Esophagus squamous epithelium (tissue), 5 donors: Measurements from ENCODE around the gene BMERB1. TPM values are rescaled to one million over a fixed set of nuclear protein-coding genes. Genes with fewer than 3 reads are reported as not detected.

Experiments
- DNase-seq: peaks from one replicate; lab custom pipeline; 2025; lab: John Stamatoyannopoulos, UW
- H3K27ac ChIP-seq, 4 donors: fragments of 200-600 bp; sonication (generic); one replicate each; pipeline ENCODE4 v1.5.1; 2016 to 2019; ENCODE audit warnings: mild to moderate bottlenecking in 1 of 4
- H3K27me3 ChIP-seq, 4 donors: fragments of 200-600 bp; sonication (generic); 1 replicate in 3 of 4; 2 replicates in 1 of 4; pipeline versions ENCODE4 v1.5.1 to v1.6.0; 2017 to 2021; ENCODE audit warnings: antibody characterized with exemption in 1 of 4
- H3K36me3 ChIP-seq, 3 donors: fragments of 200-600 bp; sonication (generic); one replicate each; pipeline ENCODE4 v1.5.1; 2016 to 2019
- H3K4me1 ChIP-seq, 3 donors: fragments of 200-600 bp; sonication (generic); one replicate each; pipeline ENCODE4 v1.5.1; 2017 to 2019
- H3K4me3 ChIP-seq, 4 donors: fragments of 200-600 bp; sonication (generic); 1 replicate in 3 of 4; 2 replicates in 1 of 4; pipeline ENCODE4 v1.5.1; 2016 to 2019; ENCODE audit warnings: mild to moderate bottlenecking in 2 of 4, moderate library complexity in 1 of 4
- H3K9me3 ChIP-seq, 3 donors: fragments of 200-600 bp; sonication (generic); one replicate each; pipeline ENCODE4 v1.5.1; 2016 to 2019
- POLR2A ChIP-seq, 4 donors: fragments of 450-650 bp; IDR thresholded peaks; one replicate each; pipeline ENCODE4 v1.6.1; 2017; ENCODE audit warnings: antibody characterized with exemption in 4 of 4, mild to moderate bottlenecking in 4 of 4, moderate library complexity in 3 of 4
- WGBS, 2 donors: methylation state at CpG; one replicate each; pipeline ENCODE4 v1.1.5; 2018; 5-methylcytosine and 5-hydroxymethylcytosine counted together
- intact Hi-C: fragments of 100-400 bp; cut with DNase I; formaldehyde crosslinking; loops from one replicate; pipeline ENCODE4 v1.15.0; 2022
- total RNA-seq, 4 donors: library from RNA; depleted of rRNA; stranded (reverse); fragments of >200 nt; gene quantifications; one replicate each; pipeline ENCODE4 v1.1.0, GENCODE V29; 2016
- TF ChIP-seq, protein P1 (sequence below), 6 experiments: fragments of 450-650 bp in 4 of 6; fragments of 200-600 bp in 2 of 6; sonication (generic) in 2 of 6; IDR thresholded peaks; one replicate each; pipeline ENCODE4 v1.5.1; 2016 to 2019; ENCODE audit warnings: antibody characterized with exemption in 6 of 6, mild to moderate bottlenecking in 4 of 6, moderate library complexity in 4 of 6
- donor health status: DM: yes; HTN: yes; CAD: no.

The BMERB1 gene
- total RNA-seq, 4 donors from 2014 or later: 3.4 to 38.1 (median 14.9) TPM

DNA sequence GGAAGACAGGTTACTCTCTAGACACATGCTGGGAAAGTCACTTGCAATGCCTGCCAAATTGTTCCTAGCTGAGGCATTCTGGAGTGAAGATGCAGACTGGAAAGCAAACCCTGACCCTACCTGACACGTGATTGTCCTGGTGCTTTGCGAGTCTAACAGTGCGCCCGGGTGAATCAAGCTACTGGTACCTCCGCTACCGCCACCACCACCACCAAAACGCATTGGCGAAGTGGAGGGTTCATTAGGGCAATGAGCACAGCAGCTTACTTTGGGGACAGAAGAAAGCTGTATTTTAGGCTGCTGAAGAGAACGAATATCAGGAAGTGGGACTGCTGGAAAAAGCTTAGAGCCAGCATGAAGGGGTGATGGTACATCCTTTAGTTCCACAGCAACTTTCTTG, 201.5 kb downstream of the BMERB1 start:
- Histone ChIP-seq H3K36me3 (peaks cover 12 to 89% (median 51%) of the 10 kb centered on the region in 3 donors), H3K4me3 (no peak overlapping the region), H3K27ac (no peak overlapping the region), H3K27me3 (no peaks in the 10 kb centered on the region), H3K4me1 (peaks cover 0 to 8% (median under 1%) of the 10 kb centered on the region in 3 donors), H3K9me3 (no peaks in the 10 kb centered on the region)
- TF ChIP-seq, protein P1, sequence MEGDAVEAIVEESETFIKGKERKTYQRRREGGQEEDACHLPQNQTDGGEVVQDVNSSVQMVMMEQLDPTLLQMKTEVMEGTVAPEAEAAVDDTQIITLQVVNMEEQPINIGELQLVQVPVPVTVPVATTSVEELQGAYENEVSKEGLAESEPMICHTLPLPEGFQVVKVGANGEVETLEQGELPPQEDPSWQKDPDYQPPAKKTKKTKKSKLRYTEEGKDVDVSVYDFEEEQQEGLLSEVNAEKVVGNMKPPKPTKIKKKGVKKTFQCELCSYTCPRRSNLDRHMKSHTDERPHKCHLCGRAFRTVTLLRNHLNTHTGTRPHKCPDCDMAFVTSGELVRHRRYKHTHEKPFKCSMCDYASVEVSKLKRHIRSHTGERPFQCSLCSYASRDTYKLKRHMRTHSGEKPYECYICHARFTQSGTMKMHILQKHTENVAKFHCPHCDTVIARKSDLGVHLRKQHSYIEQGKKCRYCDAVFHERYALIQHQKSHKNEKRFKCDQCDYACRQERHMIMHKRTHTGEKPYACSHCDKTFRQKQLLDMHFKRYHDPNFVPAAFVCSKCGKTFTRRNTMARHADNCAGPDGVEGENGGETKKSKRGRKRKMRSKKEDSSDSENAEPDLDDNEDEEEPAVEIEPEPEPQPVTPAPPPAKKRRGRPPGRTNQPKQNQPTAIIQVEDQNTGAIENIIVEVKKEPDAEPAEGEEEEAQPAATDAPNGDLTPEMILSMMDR (IDR thresholded peaks at IDR 0.05): no peak
- intact Hi-C loops: no loop called here
- no peak for DNase-seq
- WGBS, 2 donors: 87 to 92% methylated on average over 9 of the region's 9 CpGs

DNA sequence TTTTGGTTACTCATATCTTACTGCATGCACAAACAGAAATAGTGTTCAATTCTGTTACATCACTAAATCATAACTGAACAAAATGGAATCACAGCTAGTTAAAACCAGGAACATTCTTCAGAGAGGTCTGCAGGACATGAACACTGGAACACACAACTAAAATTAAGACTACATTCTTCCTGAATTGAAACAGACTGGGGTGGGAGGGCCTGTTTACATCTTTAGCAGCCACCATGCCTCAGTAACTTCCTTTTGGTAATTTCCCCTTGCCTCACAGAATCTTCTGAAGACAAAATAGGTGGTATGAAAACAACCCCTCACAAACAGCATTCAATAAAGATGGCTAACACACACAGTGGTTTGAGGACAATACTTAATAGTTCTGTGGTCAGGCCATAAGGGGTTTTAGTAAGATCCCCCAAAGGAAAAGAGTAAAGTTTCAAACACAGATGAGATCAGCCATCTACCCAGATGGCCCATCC, 202.0 kb downstream of the BMERB1 start:
- no peak overlapping the region for H3K4me3 ChIP-seq
- no peaks in the 10 kb centered on the region for H3K27me3 ChIP-seq
- peaks cover 12 to 84% (median 46%) of the 10 kb centered on the region in 3 donors for H3K36me3 ChIP-seq
- H3K4me1 ChIP-seq: peaks cover under 1 to 13% (median 5%) of the 10 kb centered on the region in 3 donors
- H3K27ac ChIP-seq: no peak overlapping the region
- H3K9me3 ChIP-seq: no peaks in the 10 kb centered on the region
- intact Hi-C loops: no loop called here
- TF ChIP-seq POLR2A (IDR thresholded peaks at IDR 0.05): no peak
- TF ChIP-seq, protein P1 (IDR thresholded peaks at IDR 0.05): no peak
- DNase-seq: no peak

Other genes with a start within 250 kb of the BMERB1 start
- gene NPIPA5, start 56.3 kb upstream of the BMERB1 start, total RNA-seq: 10 to 100 TPM in 1 of 4 donors, 1 to 10 TPM in 2, not detected in 1; 1.8 to 19.3 (median 1.9) TPM
- gene MPV17L, start 38.8 kb upstream of the BMERB1 start, total RNA-seq: 10 to 100 TPM in 1 of 4 donors, 1 to 10 TPM in 2, under 1 TPM in 1; 0.72 to 10.8 (median 6.2) TPM
- gene MARF1, start 208.6 kb downstream of the BMERB1 start, total RNA-seq: 10 to 100 TPM; 16.8 to 33.8 (median 19.2) TPM
- 10 to 100 TPM; 22.4 to 40.6 (median 31.4) TPM for gene NDE1, start 215.7 kb downstream of the BMERB1 start, total RNA-seq